A549 (cell line): Measurements from ENCODE around the gene GDPD3.

Experiments used
- BHLHE40 ChIP-seq: IDR thresholded peaks from 2 replicates; pipeline ENCODE4 v1.6.1; 2012; ENCODE audit warnings: low read depth, low read length, inconsistent platforms
- CTCF ChIP-seq: fragments of >200 bp; sonication (Bioruptor Twin); formaldehyde crosslinking; IDR thresholded peaks from 3 replicates; pipeline ENCODE4 v1.5.1; 2016
- ESRRA ChIP-seq: fragments of 150-350 bp; IDR thresholded peaks from 2 replicates; pipeline ENCODE4 v1.6.1; 2014; ENCODE audit warnings: mild to moderate bottlenecking, low read length, borderline replicate concordance
- MAFK ChIP-seq: fragments of 450-650 bp; IDR thresholded peaks from 2 replicates; pipeline ENCODE4 v1.6.1; 2014; ENCODE audit not compliant: partially characterized antibody
- MAX ChIP-seq: IDR thresholded peaks from 2 replicates; pipeline ENCODE4 v1.6.1; 2012
- REST ChIP-seq: fragments of 200-600 bp; sonication (generic); IDR thresholded peaks from 2 replicates; pipeline ENCODE4 v1.6.1; 2016; ENCODE audit warnings: antibody characterized with exemption, mild to moderate bottlenecking, moderate library complexity
- ZFP36 ChIP-seq: fragments of 450-650 bp; IDR thresholded peaks from 2 replicates; pipeline ENCODE4 v1.6.1; 2014; ENCODE audit warnings: borderline replicate concordance; ENCODE audit not compliant: partially characterized antibody

- TF ChIP-seq MAFK: no peak
- no peak for TF ChIP-seq REST
- peak; percentile 49; the same call in 2 of the 3 replicates for TF ChIP-seq CTCF
- TF ChIP-seq BHLHE40: no peak
- TF ChIP-seq ZFP36: no peak
- peak; percentile 64; the same call in 1 of the 2 replicates for TF ChIP-seq MAX
- TF ChIP-seq ESRRA: no peak
Observed at GRCh38 chr16:30091474-30092372, 21.6 kb downstream of the GDPD3 start, which contains the start of gene TBX6.
